Adipocyte (in vitro differentiated cells): ENCODE results near the gene CCDC32.
"Not testable (repeated sequence)": the region's sequence is repeated elsewhere in the genome, so short reads cannot be mapped to it uniquely, and the experiment has no call there.

ENCODE experiments used
- DNase-seq: peaks from one replicate; pipeline ENCODE4 v3.0.0-alpha.2; 2015; ENCODE audit warnings: low read depth
- H3K27me3 ChIP-seq: replicated peaks from 2 replicates; pipeline ENCODE4 v1.7.0; 2013; ENCODE audit warnings: mild to moderate bottlenecking, low read length, moderate library complexity; ENCODE audit not compliant: control insufficient read depth, insufficient read depth
- H3K36me3 ChIP-seq: 2 replicates; pipeline ENCODE4 v1.7.0; 2013; ENCODE audit warnings: low read length, mild to moderate bottlenecking, moderate library complexity; ENCODE audit not compliant: control insufficient read depth, insufficient read depth, severe bottlenecking
- H3K4me1 ChIP-seq: 2 replicates; pipeline ENCODE4 v1.7.0; 2013; ENCODE audit warnings: mild to moderate bottlenecking, low read length, moderate library complexity; ENCODE audit not compliant: control insufficient read depth, insufficient read depth
- H3K4me3 ChIP-seq: 2 replicates; pipeline ENCODE4 v1.7.0; 2013; ENCODE audit warnings: mild to moderate bottlenecking, low read length, moderate library complexity
- H3K9ac ChIP-seq: 2 replicates; pipeline ENCODE4 v1.7.0; 2013; ENCODE audit warnings: mild to moderate bottlenecking, low read length, moderate library complexity
- H3K9me3 ChIP-seq: 2 replicates; pipeline ENCODE4 v1.7.0; 2013; ENCODE audit warnings: mild to moderate bottlenecking, low read length, moderate library complexity; ENCODE audit not compliant: control insufficient read depth

The CCDC32 gene

GRCh38 chr15:40593165-40593564, 28.3 kb upstream of the CCDC32 start:
- Histone ChIP-seq H3K4me3 (no peak overlapping the region), H3K4me1 (peaks cover 8% of the 10 kb centered on the region), H3K9ac (no peak overlapping the region), H3K36me3 (no peaks in the 10 kb centered on the region), H3K9me3 (no peaks in the 10 kb centered on the region), H3K27me3 (no peaks in the 10 kb centered on the region)
- DNase-seq, result no peak

GRCh38 chr15:40591389-40591788, 26.5 kb upstream of the CCDC32 start:
- Histone ChIP-seq H3K4me1 (peaks cover 8% of the 10 kb centered on the region), H3K9ac (no peak overlapping the region), H3K27me3 (no peaks in the 10 kb centered on the region), H3K9me3 (no peaks in the 10 kb centered on the region), H3K4me3 (no peak overlapping the region), H3K36me3 (no peaks in the 10 kb centered on the region)
- no peak for DNase-seq

- Histone ChIP-seq H3K9ac (no peak overlapping the region), H3K4me3 (peak overlapping the region; percentile 78), H3K36me3 (no peaks in the 10 kb centered on the region), H3K4me1 (peaks cover 8% of the 10 kb centered on the region), H3K27me3 (no peaks in the 10 kb centered on the region), H3K9me3 (no peaks in the 10 kb centered on the region)
- DNase-seq, result no peak
Measured at GRCh38 chr15:40590667-40591050, 25.8 kb upstream of the CCDC32 start.

GRCh38 chr15:40584191-40584590, 19.3 kb upstream of the CCDC32 start:
- DNase-seq, result peak; percentile 45
- no peaks in the 10 kb centered on the region for H3K27me3 ChIP-seq

GRCh38 chr15:40582726-40583246, 17.9 kb upstream of the CCDC32 start:
- H3K36me3 ChIP-seq, result no peaks in the 10 kb centered on the region
- no peaks in the 10 kb centered on the region for H3K9me3 ChIP-seq
- peak overlapping the region; percentile 75 for H3K9ac ChIP-seq
- peak; percentile 82 for DNase-seq
- peak overlapping the region; percentile 79 for H3K4me3 ChIP-seq
- no peaks in the 10 kb centered on the region for H3K27me3 ChIP-seq
- H3K4me1 ChIP-seq, result no peaks in the 10 kb centered on the region

More at GRCh38 chr15:40584191-40584590, 19.3 kb upstream of the CCDC32 start:
- Histone ChIP-seq H3K4me1 (no peaks in the 10 kb centered on the region), H3K36me3 (no peaks in the 10 kb centered on the region), H3K4me3 (no peak overlapping the region), H3K9ac (no peak overlapping the region), H3K9me3 (no peaks in the 10 kb centered on the region)

GRCh38 chr15:40581796-40582195, 17.0 kb upstream of the CCDC32 start:
- H3K27me3 ChIP-seq, H3K36me3 ChIP-seq, H3K4me1 ChIP-seq, H3K9ac ChIP-seq, H3K4me3 ChIP-seq, DNase-seq, H3K9me3 ChIP-seq: not testable (repeated sequence)

GRCh38 chr15:40578892-40579291, 14.1 kb upstream of the CCDC32 start:
- Histone ChIP-seq H3K9me3 (no peaks in the 10 kb centered on the region), H3K27me3 (no peaks in the 10 kb centered on the region), H3K9ac (no peak overlapping the region), H3K4me3 (no peak overlapping the region), H3K4me1 (no peaks in the 10 kb centered on the region), H3K36me3 (peaks cover 16% of the 10 kb centered on the region)
- no peak for DNase-seq

- not testable (repeated sequence) for H3K9me3 ChIP-seq, H3K9ac ChIP-seq, H3K4me3 ChIP-seq, H3K27me3 ChIP-seq, DNase-seq, H3K4me1 ChIP-seq
- peaks cover 25% of the 10 kb centered on the region for H3K36me3 ChIP-seq
Measured at GRCh38 chr15:40576914-40577313, 12.1 kb upstream of the CCDC32 start.

- Histone ChIP-seq H3K9ac (no peak overlapping the region), H3K4me3 (no peak overlapping the region), H3K36me3 (peaks cover 30% of the 10 kb centered on the region), H3K9me3 (no peaks in the 10 kb centered on the region), H3K27me3 (no peaks in the 10 kb centered on the region), H3K4me1 (peaks cover 7% of the 10 kb centered on the region)
- no peak for DNase-seq
Measured at GRCh38 chr15:40575113-40575512, 10.3 kb upstream of the CCDC32 start.

- peak; percentile 99 for DNase-seq
- peak within 1 kb of the TSS; percentile 97 for H3K4me3 ChIP-seq
Measured at GRCh38 chr15:40569129-40569953, 4.5 kb upstream of the CCDC32 start, which contains the start of gene RPUSD2. TSS of gene RPUSD2 (plus strand) at chr15:40569299. CDS start at chr15:40569338, 39 bp downstream.

GRCh38 chr15:40567111-40567510, 2.3 kb upstream of the CCDC32 start:
- peak; percentile 15 for DNase-seq
- no peak overlapping the region for H3K4me3 ChIP-seq
- H3K4me1 ChIP-seq, result peaks cover 32% of the 10 kb centered on the region
- H3K36me3 ChIP-seq, result peaks cover 5% of the 10 kb centered on the region
- no peaks in the 10 kb centered on the region for H3K9me3 ChIP-seq
- peaks cover 5% of the 10 kb centered on the region for H3K27me3 ChIP-seq
- H3K9ac ChIP-seq, result no peak overlapping the region

More at GRCh38 chr15:40569129-40569953, 4.5 kb upstream of the CCDC32 start, which contains the start of gene RPUSD2:
- peaks cover 19% of the 10 kb centered on the region for H3K36me3 ChIP-seq
- H3K27me3 ChIP-seq, result peaks cover 5% of the 10 kb centered on the region
- no peaks in the 10 kb centered on the region for H3K9me3 ChIP-seq
- H3K9ac ChIP-seq, result peak within 1 kb of the TSS; percentile 89
- H3K4me1 ChIP-seq, result peaks cover 19% of the 10 kb centered on the region
